ENCODE results near the gene UBXN2A.
"Not testable (repeated sequence)": the region's sequence is repeated elsewhere in the genome, so short reads cannot be mapped to it uniquely, and the experiment has no call there.

UBXN2A gene

DNA sequence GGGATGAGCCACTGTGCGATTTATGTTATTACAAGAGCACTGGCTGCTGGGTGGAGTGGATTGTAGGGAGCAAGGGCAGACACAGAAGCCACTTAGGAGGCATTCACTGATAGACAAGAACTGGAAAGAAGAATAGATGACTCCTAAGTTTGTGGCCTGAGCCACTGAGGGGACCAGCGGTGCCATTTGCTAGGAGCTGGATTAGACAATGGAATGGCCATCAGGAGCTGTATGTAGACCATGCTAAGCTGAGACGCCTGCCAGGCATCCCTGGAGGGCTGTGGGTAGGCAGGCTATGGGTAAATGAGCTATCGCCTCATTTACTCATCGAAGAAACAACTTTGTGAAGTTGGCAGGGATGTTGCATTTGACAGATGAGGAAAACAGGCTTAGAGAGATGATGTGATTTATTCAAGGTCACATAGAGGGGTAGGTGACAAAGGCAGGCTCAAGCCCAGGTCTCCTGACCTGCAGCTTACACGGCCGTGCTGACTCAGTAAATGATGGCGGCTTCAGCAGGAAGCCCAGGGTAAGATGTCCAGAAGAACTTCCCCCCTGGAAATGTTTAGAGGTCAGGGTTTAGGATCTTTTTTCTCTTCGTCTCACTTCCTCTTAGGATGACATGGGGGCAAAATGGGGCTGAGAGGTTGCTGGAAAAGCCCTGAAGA is 72.4 kb downstream of the UBXN2A start:
- no peak overlapping the region for H3K4me3 ChIP-seq (ENCODE audit: low read depth, low read length)
- no peak for DNase-seq (ENCODE audit: low read depth)
- TF ChIP-seq, protein P1, sequence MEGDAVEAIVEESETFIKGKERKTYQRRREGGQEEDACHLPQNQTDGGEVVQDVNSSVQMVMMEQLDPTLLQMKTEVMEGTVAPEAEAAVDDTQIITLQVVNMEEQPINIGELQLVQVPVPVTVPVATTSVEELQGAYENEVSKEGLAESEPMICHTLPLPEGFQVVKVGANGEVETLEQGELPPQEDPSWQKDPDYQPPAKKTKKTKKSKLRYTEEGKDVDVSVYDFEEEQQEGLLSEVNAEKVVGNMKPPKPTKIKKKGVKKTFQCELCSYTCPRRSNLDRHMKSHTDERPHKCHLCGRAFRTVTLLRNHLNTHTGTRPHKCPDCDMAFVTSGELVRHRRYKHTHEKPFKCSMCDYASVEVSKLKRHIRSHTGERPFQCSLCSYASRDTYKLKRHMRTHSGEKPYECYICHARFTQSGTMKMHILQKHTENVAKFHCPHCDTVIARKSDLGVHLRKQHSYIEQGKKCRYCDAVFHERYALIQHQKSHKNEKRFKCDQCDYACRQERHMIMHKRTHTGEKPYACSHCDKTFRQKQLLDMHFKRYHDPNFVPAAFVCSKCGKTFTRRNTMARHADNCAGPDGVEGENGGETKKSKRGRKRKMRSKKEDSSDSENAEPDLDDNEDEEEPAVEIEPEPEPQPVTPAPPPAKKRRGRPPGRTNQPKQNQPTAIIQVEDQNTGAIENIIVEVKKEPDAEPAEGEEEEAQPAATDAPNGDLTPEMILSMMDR (IDR thresholded peaks at IDR 0.05; ENCODE audit: low read depth, low read length, missing control alignments): no peak

DNA sequence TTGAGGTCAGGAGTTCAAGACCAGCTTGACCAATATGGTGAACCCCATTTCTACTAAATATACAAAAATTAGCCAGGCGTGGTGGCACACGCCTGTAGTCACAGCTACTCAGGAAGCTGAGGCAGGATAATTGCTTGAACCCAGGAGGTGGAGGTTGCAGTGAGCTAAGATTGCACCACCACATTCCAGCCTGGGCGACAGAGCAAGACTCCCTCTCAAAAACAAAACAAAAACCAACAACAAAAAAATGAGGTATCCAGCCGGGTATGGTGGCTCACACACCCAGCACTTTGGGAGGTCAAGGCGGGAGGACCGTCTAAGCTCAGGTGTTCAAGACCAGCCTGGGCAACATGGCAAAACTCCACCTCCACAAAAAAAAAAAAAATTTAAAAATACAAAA is 74.6 kb downstream of the UBXN2A start:
- not testable (repeated sequence) for H3K4me3 ChIP-seq (ENCODE audit: low read depth, low read length); DNase-seq (ENCODE audit: low read depth)

DNA sequence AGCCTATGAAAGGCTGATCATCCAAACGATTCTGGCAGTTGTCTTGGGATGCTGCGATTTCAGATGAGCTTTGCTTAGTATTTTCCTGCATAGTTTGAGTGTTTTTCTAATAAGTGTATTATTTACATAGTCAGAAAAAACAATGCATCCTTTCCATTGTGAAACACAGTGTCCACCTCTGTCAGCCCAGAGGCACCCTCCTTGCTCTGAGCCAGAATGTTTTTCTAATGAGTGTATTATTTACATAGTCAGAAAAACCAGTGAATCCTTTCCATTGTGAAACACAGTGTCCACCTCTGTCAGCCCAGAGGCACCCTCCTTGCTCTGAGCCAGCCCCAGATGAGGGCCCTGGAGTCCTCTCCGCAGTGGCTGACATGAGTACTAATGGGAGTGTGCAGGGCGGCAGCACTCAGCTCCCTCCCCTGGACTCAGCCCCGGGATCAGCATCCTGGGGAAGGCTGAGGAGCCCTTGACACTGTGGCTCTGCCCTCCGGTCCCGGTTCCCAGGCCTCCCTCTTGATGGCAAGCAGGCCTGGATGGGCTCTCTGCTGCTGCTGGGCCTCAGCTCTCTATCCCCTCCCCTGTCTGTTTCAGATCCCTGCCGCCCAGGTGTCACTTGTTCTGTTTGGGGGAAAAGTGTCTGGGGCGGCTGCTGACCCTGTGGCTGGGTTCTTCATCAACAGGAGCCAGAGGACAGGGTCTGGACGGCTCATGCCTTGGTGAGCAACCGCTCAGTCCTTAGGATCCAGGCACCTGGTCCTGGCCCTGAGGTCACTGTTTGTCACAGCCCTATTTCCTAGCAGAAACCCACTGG is 75.5 kb downstream of the UBXN2A start:
- DNase-seq (ENCODE audit: low read depth): no peak
- TF ChIP-seq, protein P1 (IDR thresholded peaks at IDR 0.05; ENCODE audit: low read depth, low read length, missing control alignments): no peak
- H3K4me3 ChIP-seq (ENCODE audit: low read depth, low read length): no peak overlapping the region

DNA sequence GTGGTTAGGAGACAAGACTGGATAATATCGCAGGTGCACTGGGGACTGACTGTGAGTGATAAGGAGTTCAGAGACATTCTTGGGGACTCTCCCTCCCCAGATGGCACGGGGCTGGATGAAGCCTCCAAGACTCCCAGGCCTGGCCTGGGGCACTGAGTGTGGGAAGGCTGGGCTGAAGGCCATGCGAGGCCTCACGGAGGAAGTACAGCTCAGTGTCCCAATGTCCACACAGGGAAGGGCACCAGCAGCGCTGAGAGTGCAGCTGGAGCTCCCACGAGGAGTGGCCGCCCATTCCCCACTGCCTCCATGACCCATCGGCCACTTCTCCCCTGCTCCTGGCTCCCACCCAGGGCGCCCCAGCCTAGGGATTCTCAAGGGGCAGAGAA is 76.1 kb downstream of the UBXN2A start:
- H3K4me3 ChIP-seq (ENCODE audit: low read depth, low read length): no peak overlapping the region
- TF ChIP-seq, protein P1 (IDR thresholded peaks at IDR 0.05; ENCODE audit: low read depth, low read length, missing control alignments): no peak
- DNase-seq (ENCODE audit: low read depth): no peak

DNA sequence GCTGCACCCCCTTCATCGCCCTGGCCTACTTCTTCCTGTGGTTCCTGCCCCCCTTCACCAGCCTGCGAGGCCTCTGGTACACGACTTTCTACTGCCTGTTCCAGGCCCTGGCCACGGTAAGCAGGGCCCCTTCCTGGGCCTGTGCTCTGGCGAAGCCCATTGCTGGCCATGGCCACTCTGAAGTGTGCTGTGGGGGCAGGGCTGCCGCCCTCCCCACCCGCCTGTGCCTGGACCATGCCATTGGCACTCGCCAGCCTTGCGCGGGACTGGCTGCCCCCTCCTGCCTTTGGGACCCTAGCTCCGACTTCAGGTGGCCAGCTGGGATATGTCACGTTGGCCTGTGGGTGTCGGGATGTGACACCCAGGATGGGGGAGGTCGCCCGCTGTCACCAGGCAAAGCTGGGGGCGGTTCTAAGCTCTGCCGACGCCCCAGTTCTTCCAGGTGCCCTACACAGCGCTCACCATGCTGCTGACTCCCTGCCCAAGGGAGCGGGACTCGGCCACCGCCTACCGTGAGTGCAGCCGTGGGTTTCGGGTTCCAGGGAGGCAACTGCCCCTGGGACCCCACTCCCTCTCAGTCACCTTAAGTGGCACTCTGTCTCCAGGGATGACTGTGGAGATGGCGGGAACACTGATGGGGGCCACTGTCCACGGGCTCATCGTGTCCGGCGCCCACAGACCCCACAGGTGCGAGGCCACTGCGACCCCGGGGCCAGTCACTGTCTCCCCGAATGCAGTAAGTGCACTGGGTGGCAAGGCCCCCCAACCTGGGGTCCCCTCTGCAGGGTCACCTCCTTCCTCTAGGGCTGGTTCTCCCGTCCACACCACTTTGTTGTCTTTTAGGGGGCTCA is 76.8 kb downstream of the UBXN2A start:
- TF ChIP-seq, protein P1 (IDR thresholded peaks at IDR 0.05; ENCODE audit: low read depth, low read length, missing control alignments): no peak
- no peak overlapping the region for H3K4me3 ChIP-seq (ENCODE audit: low read depth, low read length)
- DNase-seq (ENCODE audit: low read depth): no peak

DNA sequence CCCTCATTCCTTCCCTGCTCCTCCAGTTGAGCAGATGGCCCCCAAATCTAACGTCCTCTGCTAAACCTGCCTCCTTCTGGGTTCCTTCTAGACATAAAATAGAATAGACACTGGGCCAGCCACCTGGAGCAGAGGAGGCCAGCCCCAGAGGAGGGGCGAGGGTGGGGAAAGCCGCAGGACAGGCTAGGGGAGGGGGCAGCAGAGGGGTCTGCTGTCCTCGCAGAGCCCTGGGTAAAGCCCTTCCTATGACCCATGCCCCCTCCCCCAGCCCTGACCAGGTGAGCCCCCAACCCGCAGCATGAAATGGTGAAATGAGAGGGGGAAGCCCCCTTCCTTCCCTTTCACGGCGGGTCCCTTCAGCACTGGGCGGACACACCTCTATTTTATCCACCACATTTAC is 77.4 kb downstream of the UBXN2A start:
- H3K4me3 ChIP-seq (ENCODE audit: low read depth, low read length): no peak overlapping the region
- TF ChIP-seq, protein P1 (IDR thresholded peaks at IDR 0.05; ENCODE audit: low read depth, low read length, missing control alignments): no peak
- no peak for DNase-seq (ENCODE audit: low read depth)

DNA sequence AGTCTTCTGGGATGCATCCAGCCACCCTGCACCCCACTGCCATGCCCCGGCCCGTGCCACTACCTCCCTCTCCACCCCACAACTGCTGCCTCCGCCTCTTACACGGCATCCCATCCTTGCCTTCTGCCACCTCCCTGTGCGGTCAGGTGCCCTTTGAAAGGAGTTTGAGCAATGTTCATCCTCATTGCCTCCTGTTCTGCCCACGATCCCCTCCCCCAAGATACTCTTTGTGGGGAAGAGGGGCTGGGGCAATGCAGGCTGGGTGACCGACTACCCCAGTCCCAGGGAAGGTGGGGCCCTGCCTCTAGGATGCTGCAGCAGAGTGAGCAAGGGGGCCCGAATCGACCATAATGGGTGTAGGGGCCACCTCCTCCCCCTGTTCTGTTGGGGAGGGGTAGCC is 78.0 kb downstream of the UBXN2A start:
- no peak for DNase-seq (ENCODE audit: low read depth)
- TF ChIP-seq, protein P1 (IDR thresholded peaks at IDR 0.05; ENCODE audit: low read depth, low read length, missing control alignments): no peak
- no peak overlapping the region for H3K4me3 ChIP-seq (ENCODE audit: low read depth, low read length)

Data from GM12864 (cell line).